GM12878 (cell line): Measurements from ENCODE around the gene DAPK2. TPM values are rescaled to one million over a fixed set of nuclear protein-coding genes. Genes with fewer than 3 reads are reported as not detected.

Source experiments
- BCL3 ChIP-seq: IDR thresholded peaks from 2 replicates; pipeline ENCODE4 v1.6.1; 2011; ENCODE audit warnings: borderline replicate concordance, low read depth, mild to moderate bottlenecking, moderate library complexity, low read length; ENCODE audit not compliant: insufficient read depth, poor library complexity, severe bottlenecking
- CUX1 ChIP-seq: IDR thresholded peaks from 2 replicates; pipeline ENCODE4 v1.6.1; 2012; ENCODE audit warnings: improper control_type of control experiment, low read depth, low read length; ENCODE audit not compliant: insufficient replicate concordance
- EP300 ChIP-seq, 2 experiments: fragments of 150-350 bp in 1 of 2; IDR thresholded peaks; 2 replicates each; pipeline ENCODE4 v1.6.1; 2011 to 2012; ENCODE audit warnings: low read depth in 2 of 2, low read length in 2 of 2, borderline replicate concordance in 1 of 2, improper control_type of control experiment in 1 of 2, inconsistent platforms in 1 of 2; ENCODE audit not compliant: control insufficient read depth in 1 of 2
- ETV6 ChIP-seq, 2 experiments: fragments of 450-650 bp in 1 of 2; IDR thresholded peaks in 1 of 2; conservative IDR thresholded peaks in 1 of 2; 2 replicates each; pipeline ENCODE4 v1.6.1; 2014; ENCODE audit warnings: antibody characterized with exemption in 1 of 2, borderline replicate concordance in 1 of 2, low read depth in 1 of 2, mild to moderate bottlenecking in 1 of 2, moderate library complexity in 1 of 2
- HDGF ChIP-seq: fragments of 450-650 bp; IDR thresholded peaks from 2 replicates; pipeline ENCODE4 v1.6.1; 2016; ENCODE audit warnings: antibody characterized with exemption
- IRF4 ChIP-seq: IDR thresholded peaks from 2 replicates; pipeline ENCODE4 v1.6.1; 2011; ENCODE audit warnings: low read depth, low read length
- KDM1A ChIP-seq: fragments of 200-600 bp; sonication (generic); IDR thresholded peaks from 2 replicates; pipeline ENCODE4 v1.6.1; 2016; ENCODE audit warnings: borderline replicate concordance
- MYC ChIP-seq: IDR thresholded peaks from 2 replicates; pipeline ENCODE4 v1.6.1; 2011; ENCODE audit warnings: mild to moderate bottlenecking, low read length, moderate library complexity, inconsistent platforms; ENCODE audit not compliant: insufficient read depth, insufficient replicate concordance, insufficient read length, severe bottlenecking
- NR2F1 ChIP-seq: fragments of 450-650 bp; conservative IDR thresholded peaks from 2 replicates; pipeline ENCODE4 v1.6.1; 2017; ENCODE audit warnings: mild to moderate bottlenecking
- RAD51 ChIP-seq: fragments of 450-650 bp; IDR thresholded peaks from 2 replicates; pipeline ENCODE4 v1.6.1; 2016; ENCODE audit warnings: moderate library complexity, mild to moderate bottlenecking, inconsistent platforms
- SPI1 ChIP-seq: IDR thresholded peaks from 2 replicates; pipeline ENCODE4 v1.6.1; 2011; ENCODE audit warnings: low read depth, mild to moderate bottlenecking, low read length, moderate library complexity, borderline replicate concordance; ENCODE audit not compliant: insufficient read depth
- SREBF2 ChIP-seq: IDR thresholded peaks from 2 replicates; pipeline ENCODE4 v1.6.1; 2012; ENCODE audit warnings: mild to moderate bottlenecking, low read length
- TAF1 ChIP-seq: IDR thresholded peaks from 2 replicates; pipeline ENCODE4 v1.6.1; 2011; ENCODE audit warnings: mild to moderate bottlenecking, low read depth, low read length, borderline replicate concordance
- ZBTB40 ChIP-seq: fragments of 450-650 bp; IDR thresholded peaks from 2 replicates; pipeline ENCODE4 v1.6.1; 2016; ENCODE audit warnings: mild to moderate bottlenecking, moderate library complexity, borderline replicate concordance
- ZSCAN29 ChIP-seq: fragments of 450-650 bp; IDR thresholded peaks from 2 replicates; pipeline ENCODE4 v1.6.1; 2017; ENCODE audit warnings: mild to moderate bottlenecking, moderate library complexity
- polyA plus RNA-seq, 11 experiments: library from polyadenylated mRNA; depleted of rRNA in 4 of 11; unstranded in 6 of 11; stranded (reverse) in 5 of 11; fragments of >200 nt; fragmentation: Nextera tagmentation in 4 of 11; fragmentation: Illumina TruSeq in 1 of 11; extraction: Ambion mirVana in 4 of 11; extraction: Trizol in 1 of 11; gene quantifications; 1 replicate in 1 of 11; 2 replicates in 10 of 11; pipeline versions ENCODE4 v1.2.1 to v1.2.3, GENCODE V29; 2011 to 2016; ENCODE audit warnings: inconsistent platforms in 2 of 11, missing spikeins in 2 of 11, low read depth in 1 of 11
- total RNA-seq, 4 experiments: library from RNA; depleted of rRNA in 3 of 4; stranded (reverse); fragments of >200 nt in 3 of 4; fragmentation: Illumina TruSeq in 1 of 4; extraction: Trizol in 1 of 4; gene quantifications; 2 replicates each; pipeline versions ENCODE4 v1.2.1 to v1.2.3, GENCODE V29; 2013 to 2021
- TF ChIP-seq, protein P1 (sequence below): fragments of 450-650 bp; IDR thresholded peaks from 2 replicates; pipeline ENCODE4 v1.6.1; 2017; ENCODE audit warnings: low read depth, mild to moderate bottlenecking, moderate library complexity

Gene DAPK2
- total and polyA plus RNA-seq, 10 of the 15 experiments (the other 5 are each of a cell fraction or from before 2014, with no cell fraction given) = 0.69 to 8.4 (median 4.1) TPM

GRCh38 chr15:63986751-63987341 lies 59.4 kb downstream of the DAPK2 start (continued):
- TF ChIP-seq ETV6 (conservative IDR thresholded peaks at IDR 0.05 in 1 of 2, IDR thresholded peaks at IDR 0.05 in 1 of 2; ENCODE audit: borderline replicate concordance in 1 of 2, low read depth in 1 of 2) (peak in 1 of 2 experiments; percentile 69; a peak in 2 of 4 replicates), EP300 (IDR thresholded peaks at IDR 0.05; ENCODE audit: borderline replicate concordance in 1 of 2, control insufficient read depth in 1 of 2, low read depth in 2 of 2, low read length in 2 of 2) (peak in 1 of 2 experiments; percentile 61; a peak in 2 of 4 replicates), RAD51 (no peak), NR2F1 (no peak), IRF4 (peak; percentile 77; the same call in 1 of the 2 replicates), CUX1 (peak; percentile 87), HDGF (0 out of 2 replicates have a peak, but pooled peaks have one; percentile 16), TAF1 (0 out of 2 replicates have a peak, but pooled peaks have one; percentile 29), SPI1 (peak; percentile 90), ZBTB40 (no peak; the same call in 1 of the 2 replicates), MYC (no peak), BCL3 (no peak), SREBF2 (no peak), ZSCAN29 (no peak), KDM1A (no peak)
- TF ChIP-seq, protein P1, sequence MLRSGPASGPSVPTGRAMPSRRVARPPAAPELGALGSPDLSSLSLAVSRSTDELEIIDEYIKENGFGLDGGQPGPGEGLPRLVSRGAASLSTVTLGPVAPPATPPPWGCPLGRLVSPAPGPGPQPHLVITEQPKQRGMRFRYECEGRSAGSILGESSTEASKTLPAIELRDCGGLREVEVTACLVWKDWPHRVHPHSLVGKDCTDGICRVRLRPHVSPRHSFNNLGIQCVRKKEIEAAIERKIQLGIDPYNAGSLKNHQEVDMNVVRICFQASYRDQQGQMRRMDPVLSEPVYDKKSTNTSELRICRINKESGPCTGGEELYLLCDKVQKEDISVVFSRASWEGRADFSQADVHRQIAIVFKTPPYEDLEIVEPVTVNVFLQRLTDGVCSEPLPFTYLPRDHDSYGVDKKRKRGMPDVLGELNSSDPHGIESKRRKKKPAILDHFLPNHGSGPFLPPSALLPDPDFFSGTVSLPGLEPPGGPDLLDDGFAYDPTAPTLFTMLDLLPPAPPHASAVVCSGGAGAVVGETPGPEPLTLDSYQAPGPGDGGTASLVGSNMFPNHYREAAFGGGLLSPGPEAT = peak; percentile 92
